ENCODE results near the gene AGBL1.

Gene AGBL1

GRCh38 chr15:86236356-86237110 is 156.9 kb downstream of the AGBL1 start:
- Histone ChIP-seq H3K4me1 (ENCODE audit: control insufficient read depth in 1 of 2, insufficient read depth in 1 of 2, low read depth in 1 of 2, low read length in 1 of 2) (no peaks in the 10 kb centered on the region), H3K9me3 (no peaks in the 10 kb centered on the region), H3K36me3 (no peaks in the 10 kb centered on the region), H3K27me3 (peaks cover 43% of the 10 kb centered on the region), H3K4me3 (ENCODE audit: low read depth in 1 of 2, low read length in 1 of 2) (no peak overlapping the region), H3K27ac (no peak overlapping the region)
- TF ChIP-seq, protein P1, sequence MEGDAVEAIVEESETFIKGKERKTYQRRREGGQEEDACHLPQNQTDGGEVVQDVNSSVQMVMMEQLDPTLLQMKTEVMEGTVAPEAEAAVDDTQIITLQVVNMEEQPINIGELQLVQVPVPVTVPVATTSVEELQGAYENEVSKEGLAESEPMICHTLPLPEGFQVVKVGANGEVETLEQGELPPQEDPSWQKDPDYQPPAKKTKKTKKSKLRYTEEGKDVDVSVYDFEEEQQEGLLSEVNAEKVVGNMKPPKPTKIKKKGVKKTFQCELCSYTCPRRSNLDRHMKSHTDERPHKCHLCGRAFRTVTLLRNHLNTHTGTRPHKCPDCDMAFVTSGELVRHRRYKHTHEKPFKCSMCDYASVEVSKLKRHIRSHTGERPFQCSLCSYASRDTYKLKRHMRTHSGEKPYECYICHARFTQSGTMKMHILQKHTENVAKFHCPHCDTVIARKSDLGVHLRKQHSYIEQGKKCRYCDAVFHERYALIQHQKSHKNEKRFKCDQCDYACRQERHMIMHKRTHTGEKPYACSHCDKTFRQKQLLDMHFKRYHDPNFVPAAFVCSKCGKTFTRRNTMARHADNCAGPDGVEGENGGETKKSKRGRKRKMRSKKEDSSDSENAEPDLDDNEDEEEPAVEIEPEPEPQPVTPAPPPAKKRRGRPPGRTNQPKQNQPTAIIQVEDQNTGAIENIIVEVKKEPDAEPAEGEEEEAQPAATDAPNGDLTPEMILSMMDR (IDR thresholded peaks at IDR 0.05) = no peak

DNA sequence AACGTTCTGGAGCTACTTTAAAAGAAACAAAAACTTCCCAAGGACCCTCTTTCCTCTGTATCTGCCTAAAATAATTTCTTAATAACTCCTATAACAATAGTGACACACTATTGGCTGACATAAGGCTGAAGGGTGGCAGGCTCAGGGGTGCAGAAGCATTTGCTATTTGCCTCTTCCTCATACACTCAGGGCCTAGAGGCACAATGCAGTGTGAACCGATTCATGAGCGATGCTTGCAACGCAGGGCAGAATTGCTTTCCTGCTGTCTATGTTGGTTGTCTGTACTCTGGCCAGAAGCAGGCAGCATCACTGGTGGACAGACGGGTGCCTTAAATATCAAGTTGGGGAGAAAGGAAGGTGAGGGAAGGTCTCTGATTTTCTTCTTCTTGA is 157.4 kb downstream of the AGBL1 start:
- H3K9me3 ChIP-seq = no peaks in the 10 kb centered on the region
- TF ChIP-seq, protein P1 (IDR thresholded peaks at IDR 0.05) = no peak
- no peaks in the 10 kb centered on the region for H3K4me1 ChIP-seq (ENCODE audit: control insufficient read depth in 1 of 2, insufficient read depth in 1 of 2, low read depth in 1 of 2, low read length in 1 of 2)
- no peaks in the 10 kb centered on the region for H3K36me3 ChIP-seq
- no peak overlapping the region for H3K27ac ChIP-seq
- peaks cover 37% of the 10 kb centered on the region for H3K27me3 ChIP-seq
- H3K4me3 ChIP-seq (ENCODE audit: low read depth in 1 of 2, low read length in 1 of 2) = no peak overlapping the region

GRCh38 chr15:86247249-86247955 is 167.7 kb downstream of the AGBL1 start:
- Histone ChIP-seq H3K9me3 (no peaks in the 10 kb centered on the region), H3K27me3 (no peaks in the 10 kb centered on the region), H3K4me3 (ENCODE audit: low read depth in 1 of 2, low read length in 1 of 2) (no peak overlapping the region), H3K4me1 (ENCODE audit: control insufficient read depth in 1 of 2, insufficient read depth in 1 of 2, low read depth in 1 of 2, low read length in 1 of 2) (no peaks in the 10 kb centered on the region), H3K27ac (no peak overlapping the region), H3K36me3 (no peaks in the 10 kb centered on the region)
- TF ChIP-seq, protein P1 (IDR thresholded peaks at IDR 0.05) = no peak

DNA sequence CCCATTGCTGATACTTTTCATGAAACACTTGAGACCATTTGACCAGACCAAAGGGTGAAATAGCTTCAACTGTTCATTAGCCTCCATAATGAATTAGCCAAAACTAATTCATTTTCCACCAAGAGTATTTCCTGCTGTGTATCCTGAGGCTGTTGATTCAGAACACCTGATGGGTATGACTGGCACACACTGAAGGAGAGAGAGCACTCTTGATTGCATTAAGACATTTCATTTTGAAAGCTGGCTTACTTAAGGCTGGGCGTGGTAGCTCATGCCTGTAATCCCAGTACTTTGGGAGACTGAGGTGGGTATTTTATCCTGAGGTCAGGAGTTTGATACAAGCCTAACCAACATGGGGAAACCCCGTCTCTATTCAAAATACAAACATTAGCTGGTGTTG is 175.6 kb downstream of the AGBL1 start:
- Histone ChIP-seq H3K36me3 (no peaks in the 10 kb centered on the region), H3K4me1 (ENCODE audit: control insufficient read depth in 1 of 2, insufficient read depth in 1 of 2, low read depth in 1 of 2, low read length in 1 of 2) (no peaks in the 10 kb centered on the region), H3K4me3 (ENCODE audit: low read depth in 1 of 2, low read length in 1 of 2) (no peak overlapping the region), H3K27ac (no peak overlapping the region), H3K27me3 (no peaks in the 10 kb centered on the region), H3K9me3 (no peaks in the 10 kb centered on the region)
- TF ChIP-seq, protein P1 (IDR thresholded peaks at IDR 0.05) = no peak

GRCh38 chr15:86256628-86257027 is 177.0 kb downstream of the AGBL1 start:
- TF ChIP-seq, protein P1 (IDR thresholded peaks at IDR 0.05) = no peak
- no peak overlapping the region for H3K4me3 ChIP-seq (ENCODE audit: low read depth in 1 of 2, low read length in 1 of 2)
- no peaks in the 10 kb centered on the region for H3K27me3 ChIP-seq

More at GRCh38 chr15:86256628-86257027, 177.0 kb downstream of the AGBL1 start:
- H3K27ac ChIP-seq = no peak overlapping the region
- H3K9me3 ChIP-seq = no peaks in the 10 kb centered on the region
- H3K4me1 ChIP-seq (ENCODE audit: control insufficient read depth in 1 of 2, insufficient read depth in 1 of 2, low read depth in 1 of 2, low read length in 1 of 2) = no peaks in the 10 kb centered on the region
- no peaks in the 10 kb centered on the region for H3K36me3 ChIP-seq
